22Rv1 (cell line): ENCODE data around the gene PLCB1.

Source experiments
- H3K27ac ChIP-seq: fragments of 450-650 bp; 2 replicates; pipeline ENCODE4 v1.5.1; 2017
- ZFX ChIP-seq: fragments of 450-650 bp; IDR thresholded peaks from 2 replicates; pipeline ENCODE4 v1.6.1; 2017; ENCODE audit warnings: antibody characterized with exemption, borderline replicate concordance
- TF ChIP-seq, protein P1 (sequence below): fragments of 450-650 bp; IDR thresholded peaks from 2 replicates; pipeline ENCODE4 v1.5.1; 2017; ENCODE audit warnings: mild to moderate bottlenecking

The PLCB1 gene

DNA sequence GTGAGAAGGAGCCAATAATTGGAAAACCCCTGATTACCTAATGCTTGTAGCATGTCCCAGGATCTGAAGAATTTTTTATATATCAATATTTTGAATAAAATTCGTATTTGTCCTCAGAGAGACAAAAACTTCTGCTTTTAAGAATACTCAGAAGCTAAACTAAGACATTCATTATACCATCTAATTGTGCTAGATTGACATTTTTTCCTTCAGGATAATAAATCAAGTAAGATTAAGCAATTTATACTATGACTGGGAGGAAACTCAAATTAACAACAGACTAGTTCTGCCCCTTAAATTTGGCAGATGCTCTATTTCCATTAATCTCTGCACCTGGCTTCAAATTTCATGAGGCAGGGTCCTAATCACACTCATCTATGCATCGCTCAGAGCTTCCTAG lies 291.4 kb downstream of the PLCB1 start:
- H3K27ac ChIP-seq: no peak overlapping the region
- no peak for TF ChIP-seq ZFX
- TF ChIP-seq, protein P1, sequence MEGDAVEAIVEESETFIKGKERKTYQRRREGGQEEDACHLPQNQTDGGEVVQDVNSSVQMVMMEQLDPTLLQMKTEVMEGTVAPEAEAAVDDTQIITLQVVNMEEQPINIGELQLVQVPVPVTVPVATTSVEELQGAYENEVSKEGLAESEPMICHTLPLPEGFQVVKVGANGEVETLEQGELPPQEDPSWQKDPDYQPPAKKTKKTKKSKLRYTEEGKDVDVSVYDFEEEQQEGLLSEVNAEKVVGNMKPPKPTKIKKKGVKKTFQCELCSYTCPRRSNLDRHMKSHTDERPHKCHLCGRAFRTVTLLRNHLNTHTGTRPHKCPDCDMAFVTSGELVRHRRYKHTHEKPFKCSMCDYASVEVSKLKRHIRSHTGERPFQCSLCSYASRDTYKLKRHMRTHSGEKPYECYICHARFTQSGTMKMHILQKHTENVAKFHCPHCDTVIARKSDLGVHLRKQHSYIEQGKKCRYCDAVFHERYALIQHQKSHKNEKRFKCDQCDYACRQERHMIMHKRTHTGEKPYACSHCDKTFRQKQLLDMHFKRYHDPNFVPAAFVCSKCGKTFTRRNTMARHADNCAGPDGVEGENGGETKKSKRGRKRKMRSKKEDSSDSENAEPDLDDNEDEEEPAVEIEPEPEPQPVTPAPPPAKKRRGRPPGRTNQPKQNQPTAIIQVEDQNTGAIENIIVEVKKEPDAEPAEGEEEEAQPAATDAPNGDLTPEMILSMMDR: no peak

DNA sequence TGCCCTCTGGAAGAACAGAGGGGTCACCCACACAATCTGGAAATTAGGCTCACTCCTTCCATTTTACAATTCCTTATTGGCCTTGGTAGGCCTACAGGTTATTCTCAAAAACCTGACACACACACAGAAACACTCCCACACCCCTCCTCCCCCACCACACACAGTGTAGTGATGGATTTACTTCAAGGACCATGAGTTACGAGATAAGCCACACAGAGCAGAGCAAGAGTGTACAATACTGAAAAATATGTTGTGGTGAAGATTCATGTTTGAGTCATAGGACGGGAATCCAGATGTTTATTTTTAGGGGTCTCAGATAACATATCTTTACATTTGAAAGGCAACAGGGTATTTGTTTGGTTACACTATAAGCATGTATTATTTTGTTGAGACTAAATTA lies 291.9 kb downstream of the PLCB1 start:
- TF ChIP-seq, protein P1: no peak
- TF ChIP-seq ZFX: no peak
- no peak overlapping the region for H3K27ac ChIP-seq

DNA sequence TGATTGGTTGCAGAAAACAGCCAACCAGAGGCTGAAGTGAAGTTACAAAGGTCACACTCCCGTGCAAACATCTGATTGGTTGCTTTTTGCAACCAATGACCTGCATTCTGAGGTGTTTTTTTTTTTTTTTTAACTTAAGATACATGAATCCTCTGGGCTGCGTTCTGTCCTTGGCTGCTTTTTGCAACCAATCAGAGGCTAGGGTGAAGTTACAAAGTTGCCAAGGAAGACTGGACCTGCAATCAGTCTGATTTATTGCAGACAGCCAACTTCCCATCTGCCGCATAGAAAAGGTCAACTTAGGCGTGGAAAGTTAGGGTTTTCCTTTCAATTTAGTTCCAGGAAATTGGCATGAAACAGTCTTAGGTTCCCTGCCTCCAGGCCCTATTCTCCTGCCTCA lies 292.9 kb downstream of the PLCB1 start:
- no peak overlapping the region for H3K27ac ChIP-seq
- no peak for TF ChIP-seq ZFX
- TF ChIP-seq, protein P1: no peak

DNA sequence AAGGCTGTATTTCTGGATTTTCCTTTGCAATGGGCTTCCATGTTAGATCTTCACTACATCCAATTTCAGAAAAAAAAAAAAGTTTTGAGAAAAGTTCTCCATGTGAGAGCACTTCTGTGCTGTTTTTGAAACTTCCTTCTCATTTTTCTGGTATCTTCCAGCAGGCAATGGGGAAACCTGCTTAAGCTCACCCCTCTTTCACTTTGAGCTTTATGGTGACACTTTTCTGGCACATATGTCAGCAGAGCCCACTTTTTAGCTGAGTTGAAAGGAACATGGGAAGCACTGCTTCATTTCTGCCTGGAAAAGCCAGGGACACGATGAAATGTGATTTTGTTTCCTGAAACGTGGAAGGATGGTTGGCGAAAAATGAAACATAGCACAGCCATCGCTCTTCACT lies 293.7 kb downstream of the PLCB1 start:
- no peak for TF ChIP-seq ZFX
- TF ChIP-seq, protein P1: no peak
- H3K27ac ChIP-seq: no peak overlapping the region

DNA sequence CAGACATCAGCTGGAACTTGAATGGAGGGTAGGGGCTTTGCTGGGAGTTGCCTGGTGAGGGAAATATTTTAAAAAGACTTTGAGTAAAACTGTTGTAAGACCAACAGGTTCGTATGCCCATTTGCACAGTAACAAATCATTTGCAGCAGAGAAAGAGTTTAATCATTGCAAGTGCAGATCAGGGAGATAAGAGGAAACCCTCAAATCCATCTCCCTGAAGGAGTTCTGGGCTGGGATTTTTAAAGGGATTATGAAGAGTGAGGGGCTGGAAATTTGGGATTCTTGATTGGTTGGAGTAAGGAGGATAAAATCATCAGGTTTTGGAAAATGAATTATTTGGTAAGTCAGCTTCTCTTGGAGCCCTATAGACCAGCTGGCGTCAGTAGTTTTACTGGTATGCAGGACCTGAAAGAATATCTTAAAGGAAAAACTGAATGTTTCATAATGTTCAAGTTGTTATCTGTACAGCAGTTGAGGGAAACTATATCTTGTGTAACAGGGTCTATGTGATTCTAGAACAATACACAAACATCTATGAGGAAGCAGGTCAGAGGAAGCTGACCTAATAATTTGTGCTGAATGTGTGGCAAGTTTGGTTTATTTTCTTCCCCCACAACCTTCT lies 295.5 kb downstream of the PLCB1 start:
- no peak overlapping the region for H3K27ac ChIP-seq
- TF ChIP-seq, protein P1: no peak
- no peak for TF ChIP-seq ZFX

DNA sequence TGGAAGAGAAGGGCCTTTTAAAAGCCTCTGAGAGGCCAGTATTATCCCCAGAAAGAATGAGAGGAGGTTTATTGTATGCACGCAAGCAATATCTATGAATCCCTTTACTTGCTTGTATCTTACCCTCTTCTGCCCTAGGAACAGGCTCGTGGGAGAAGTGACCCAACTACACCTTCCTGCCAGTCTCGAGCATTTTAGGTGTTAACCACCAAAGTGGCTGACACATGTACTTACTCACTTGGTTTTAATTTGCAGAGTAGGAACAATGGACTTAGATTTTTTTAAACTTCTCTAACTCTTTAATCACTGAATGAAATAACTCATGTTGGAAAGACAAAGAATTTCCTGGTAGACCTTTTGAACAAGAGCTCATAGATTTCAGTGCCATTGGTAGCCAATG lies 296.9 kb downstream of the PLCB1 start:
- H3K27ac ChIP-seq: no peak overlapping the region
- TF ChIP-seq, protein P1: no peak
- no peak for TF ChIP-seq ZFX

DNA sequence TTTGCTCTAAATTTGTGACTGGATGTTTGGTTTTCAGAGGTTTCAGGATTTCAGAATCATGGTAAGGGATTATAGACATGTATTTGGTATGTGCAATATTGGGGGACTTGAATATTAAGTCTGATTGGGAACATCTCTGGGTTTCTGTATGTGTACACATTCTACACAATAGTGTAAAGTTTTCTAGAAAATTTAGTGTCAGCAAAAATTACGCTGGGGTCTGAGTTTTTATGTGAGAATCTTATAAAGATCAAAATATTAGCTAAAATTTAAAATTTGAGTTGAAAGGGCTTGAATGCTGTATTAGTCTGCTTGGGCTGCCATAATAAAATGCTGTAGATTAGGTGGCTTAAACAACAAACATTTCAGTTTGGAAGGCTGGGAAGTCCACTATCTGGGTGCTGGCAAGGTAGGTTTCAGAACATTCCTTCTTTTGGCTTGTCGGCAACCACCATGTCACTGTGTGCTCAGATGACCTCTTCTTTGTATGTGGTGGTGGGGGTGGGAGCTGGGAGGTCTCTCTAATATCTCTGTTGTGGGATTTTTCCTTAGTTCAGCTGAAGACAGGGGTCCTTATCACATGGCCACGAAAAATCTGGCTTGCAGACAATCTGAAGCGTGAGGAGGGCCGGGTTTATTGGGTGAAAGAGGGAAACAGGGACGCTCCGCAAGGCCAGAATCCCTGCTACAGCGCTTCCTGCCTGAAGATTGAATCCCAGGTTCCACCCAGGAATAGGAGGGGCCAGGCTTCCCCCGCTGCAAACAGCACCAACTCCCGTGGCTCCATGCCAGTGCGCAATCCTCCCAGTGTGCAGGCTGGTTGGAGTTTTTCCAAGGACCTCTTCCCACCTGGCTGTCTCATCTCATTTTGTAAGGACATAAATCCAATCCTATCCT lies 299.7 kb downstream of the PLCB1 start:
- TF ChIP-seq ZFX: no peak
- TF ChIP-seq, protein P1: no peak
- H3K27ac ChIP-seq: no peak overlapping the region
